ENCODE data around the gene MRPL53. TPM values are rescaled to one million over a fixed set of nuclear protein-coding genes. Genes with fewer than 3 reads are reported as not detected.

Gene MRPL53
- total and polyA plus RNA-seq, 9 of the 15 experiments (the other 6 are each of a cell fraction or from before 2014, with no cell fraction given) = 11.5 to 87.9 (median 41.1) TPM

- TF ChIP-seq REST (IDR thresholded peaks at IDR 0.05; ENCODE audit: borderline replicate concordance) (peak; percentile 22; the same call in 1 of the 2 replicates), REST (CRISPR knock-in tag; IDR thresholded peaks at IDR 0.05; ENCODE audit: low read depth) (0 out of 2 replicates have a peak, but pooled peaks have one; percentile 80), PREB (CRISPR knock-in tag; IDR thresholded peaks at IDR 0.05) (no peak), KLF16 (IDR thresholded peaks at IDR 0.05) (peak; percentile 74; the same call in 1 of the 2 replicates), RAD51 (IDR thresholded peaks at IDR 0.05; ENCODE audit: borderline replicate concordance, low read depth) (no peak; the same call in 1 of the 2 replicates), RREB1 (CRISPR knock-in tag; IDR thresholded peaks at IDR 0.05) (0 out of 2 replicates have a peak, but pooled peaks have one; percentile 8), TEAD1 (CRISPR knock-in tag; IDR thresholded peaks at IDR 0.05) (peak; percentile 8 to 53; a peak in 2 of 4 replicates), ZBTB1 (CRISPR knock-in tag; IDR thresholded peaks at IDR 0.05; ENCODE audit: borderline replicate concordance, low read depth) (0 out of 2 replicates have a peak, but pooled peaks have one; percentile 19), ZNF699 (CRISPR knock-in tag; IDR thresholded peaks at IDR 0.05; ENCODE audit: insufficient replicate concordance) (no peak), CBX1 (IDR thresholded peaks at IDR 0.05; ENCODE audit: low read depth) (peak; percentile 85), ZNF695 (CRISPR knock-in tag; IDR thresholded peaks at IDR 0.05) (no peak)
Measured at GRCh38 chr2:74472086-74472944, at the start of gene MRPL53 (continued).
